ENCODE results near the gene KDM2A.

DNA sequence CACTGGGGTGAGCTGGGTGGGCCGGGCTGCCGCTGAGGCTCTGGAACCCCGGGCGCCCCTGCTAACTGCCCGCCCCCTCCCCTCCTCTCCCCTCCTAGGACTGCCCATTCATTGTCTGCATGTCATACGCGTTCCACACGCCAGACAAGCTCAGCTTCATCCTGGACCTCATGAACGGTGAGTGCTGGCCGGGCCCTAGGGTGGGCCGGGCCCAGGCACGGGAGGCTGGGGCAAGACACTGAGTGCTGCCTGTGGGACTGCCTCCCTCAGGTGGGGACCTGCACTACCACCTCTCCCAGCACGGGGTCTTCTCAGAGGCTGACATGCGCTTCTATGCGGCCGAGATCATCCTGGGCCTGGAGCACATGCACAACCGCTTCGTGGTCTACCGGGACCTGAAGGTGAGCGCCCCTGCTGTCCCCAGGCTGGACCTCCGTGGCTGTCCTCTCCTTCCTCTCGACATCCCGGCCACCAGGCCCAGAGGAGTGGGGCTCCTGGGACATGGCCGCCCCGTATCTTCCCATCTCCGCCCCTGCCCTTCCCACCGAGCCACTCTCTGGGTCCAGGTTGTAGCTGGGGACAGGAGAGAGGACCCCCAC is 162.6 kb downstream of the KDM2A start:
- TF ChIP-seq POLR2AphosphoS5 (IDR thresholded peaks at IDR 0.05; ENCODE audit: low read depth, low read length) = no peak
- TF ChIP-seq POLR2A (IDR thresholded peaks at IDR 0.05; ENCODE audit: low read depth, low read length) = no peak
